Hippocampal formation (tissue), 2 donors: Measurements from ENCODE around the gene SPNS2.
A peak's percentile ranks its signal among the peaks of the same experiment; 100 is the strongest.

Source experiments
- DNase-seq, 2 donors: peaks; one replicate each; lab custom pipeline; 2025; lab: John Stamatoyannopoulos, UW

SPNS2 gene

DNA sequence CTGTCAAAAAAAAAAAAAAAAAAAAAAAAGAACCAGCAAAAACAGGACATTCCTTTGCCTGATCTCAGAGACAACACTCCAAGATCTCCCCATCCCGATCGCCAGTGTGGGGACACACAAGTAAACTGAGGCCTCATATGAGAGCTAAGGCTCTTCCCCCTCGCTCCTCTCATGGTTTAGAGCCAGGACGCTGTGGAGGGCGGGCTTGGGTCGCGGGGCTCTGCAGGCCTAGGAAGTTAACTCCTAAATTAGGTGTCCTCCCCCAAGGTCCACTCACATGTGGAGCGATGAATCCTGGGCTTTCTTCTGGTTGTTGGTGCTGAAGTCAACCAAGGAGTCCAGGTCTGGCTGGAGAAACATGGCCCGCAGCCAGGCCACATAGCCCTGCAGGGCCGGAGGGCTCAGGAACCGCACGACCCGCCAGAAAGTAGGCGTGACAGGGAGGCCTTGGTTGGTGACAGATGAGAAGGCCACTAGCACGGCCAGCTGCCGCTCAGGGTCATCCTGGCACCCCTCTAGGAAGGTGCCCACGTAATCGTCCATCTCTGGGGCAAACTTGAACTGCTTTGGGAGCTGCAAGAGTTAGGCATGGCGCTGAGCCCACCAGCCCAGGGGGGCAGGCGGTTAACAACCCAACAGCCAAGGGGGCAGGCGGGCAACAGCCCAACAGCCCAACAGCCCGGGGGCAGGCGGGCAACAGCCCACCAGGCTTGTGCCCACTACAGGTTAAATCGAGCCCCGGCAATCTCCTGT, 51.3 kb downstream of the SPNS2 start:
- no peak for DNase-seq

DNA sequence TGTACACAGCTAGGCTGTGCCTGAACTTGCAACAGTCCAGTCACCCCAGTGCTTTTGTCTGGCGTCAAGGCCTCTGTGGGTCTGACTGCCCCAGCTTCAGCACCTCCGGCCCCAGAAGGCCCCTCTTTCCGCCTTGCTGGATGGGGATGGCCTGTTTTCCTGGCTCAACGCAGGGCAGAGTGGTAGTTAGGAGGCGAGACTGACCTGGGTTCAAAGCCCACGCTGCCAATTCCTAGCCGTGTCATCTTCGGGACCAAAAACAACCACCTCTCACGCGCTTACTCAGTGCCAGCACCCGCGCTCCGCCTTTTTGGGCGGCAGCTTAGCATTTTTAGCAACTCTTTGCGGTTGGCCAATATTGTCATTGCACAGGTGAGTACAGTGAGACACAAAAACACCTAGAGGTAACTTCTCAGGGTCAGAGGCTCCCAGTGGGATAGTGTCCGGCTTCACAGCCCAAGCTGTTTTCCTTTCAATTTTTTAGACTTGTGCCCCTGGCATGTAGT, 51.9 kb downstream of the SPNS2 start:
- DNase-seq: no peak

DNA sequence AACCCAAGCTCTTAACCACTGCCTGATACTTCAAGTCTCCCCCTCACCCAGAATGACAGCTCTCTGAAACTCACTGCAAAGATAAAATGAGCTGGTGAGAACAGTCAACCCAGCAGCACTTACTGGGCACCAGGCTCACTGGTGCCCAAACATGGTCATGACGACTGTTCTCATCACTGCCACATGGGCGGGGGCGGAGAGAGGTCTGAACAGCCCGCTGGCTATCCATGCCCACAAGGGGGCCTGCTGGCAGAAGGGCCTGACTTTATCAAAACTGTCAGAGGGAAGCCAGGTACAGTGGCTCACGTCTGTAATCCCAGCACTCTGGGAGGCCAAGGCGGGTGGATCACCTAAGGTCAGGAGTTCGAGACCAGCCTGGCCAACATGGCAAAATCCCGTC, 52.5 kb downstream of the SPNS2 start:
- no peak for DNase-seq

DNA sequence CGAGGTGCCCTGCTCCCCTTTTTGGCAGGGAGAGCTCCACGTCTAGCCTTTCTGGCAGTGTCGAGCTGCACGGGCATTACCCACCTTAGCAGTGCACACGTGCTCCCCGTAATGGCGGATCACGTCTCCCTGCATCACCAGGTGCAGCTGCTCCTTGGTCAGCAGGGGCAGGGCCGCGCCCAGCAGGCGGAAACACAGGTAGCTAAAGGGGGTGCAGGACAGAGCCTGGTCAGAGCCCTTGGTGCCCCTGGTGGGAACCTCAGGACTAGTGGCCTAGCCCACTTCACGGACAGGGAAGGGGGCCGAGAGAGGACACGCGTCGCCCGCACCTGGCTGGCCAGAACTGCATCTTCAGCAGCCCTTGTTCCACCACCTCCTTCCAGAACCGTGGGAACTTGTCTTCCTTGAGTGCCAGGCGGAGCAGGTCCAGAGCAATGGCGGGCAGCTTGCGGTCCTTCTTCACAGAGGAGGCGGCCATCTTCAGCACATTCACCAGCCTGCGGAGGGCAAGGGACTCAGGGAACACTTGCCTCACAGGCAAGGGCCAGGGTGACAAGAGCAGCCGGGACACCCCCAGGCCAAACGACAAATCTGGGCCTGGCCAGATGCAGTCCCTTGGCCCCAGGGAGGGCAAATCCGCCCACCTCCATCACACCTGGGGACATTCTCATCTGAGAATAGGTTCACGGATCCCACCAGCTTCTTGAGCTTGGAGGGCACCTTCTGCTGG, 53.3 kb downstream of the SPNS2 start:
- no peak for DNase-seq

DNA sequence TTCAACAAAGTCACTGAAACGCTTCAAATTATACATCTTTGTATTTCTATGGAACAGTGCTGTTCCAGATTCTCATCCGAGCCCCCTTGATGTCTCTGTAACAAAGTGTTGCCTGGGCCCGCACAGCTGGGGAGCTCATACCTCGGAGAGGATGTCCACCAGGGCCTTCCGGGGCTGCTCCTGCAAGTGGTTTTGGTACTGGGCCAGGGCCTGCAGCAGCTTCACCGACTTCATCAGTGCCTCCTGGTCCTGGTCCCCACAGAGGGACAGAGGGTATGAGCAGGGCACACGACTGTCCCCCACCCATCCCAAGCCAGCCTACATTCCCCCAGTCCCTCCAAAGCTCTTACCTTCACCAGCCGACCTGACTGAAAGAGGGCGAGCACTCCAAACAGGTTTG, 55.0 kb downstream of the SPNS2 start:
- no peak for DNase-seq

DNA sequence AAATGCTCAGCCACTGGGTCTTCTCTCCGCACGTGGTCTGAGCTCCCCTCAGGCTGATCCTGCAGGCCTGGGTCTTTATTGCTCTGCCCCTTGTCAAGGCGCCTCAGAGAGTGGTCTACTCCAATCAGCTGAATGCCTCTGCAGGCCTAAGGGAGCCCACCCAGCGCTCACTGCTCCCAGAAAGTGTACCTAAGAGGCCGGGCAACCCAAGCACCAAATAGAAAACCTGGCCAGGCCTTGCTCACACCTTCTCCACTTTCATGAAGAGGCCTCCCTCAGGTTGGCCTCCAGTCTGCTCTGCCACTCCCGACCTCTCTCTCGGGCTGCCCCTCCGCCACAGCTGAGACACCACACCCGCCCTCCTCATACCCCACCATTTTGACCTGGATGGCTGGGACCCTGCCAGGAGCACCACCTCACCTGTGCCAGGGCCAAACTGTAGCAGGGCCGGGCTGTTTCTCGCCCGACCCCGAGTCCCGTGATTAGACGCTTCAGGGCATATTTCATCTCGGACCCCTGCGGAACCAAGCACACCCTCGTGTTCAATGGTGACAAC, 55.8 kb downstream of the SPNS2 start:
- DNase-seq: no peak

DNA sequence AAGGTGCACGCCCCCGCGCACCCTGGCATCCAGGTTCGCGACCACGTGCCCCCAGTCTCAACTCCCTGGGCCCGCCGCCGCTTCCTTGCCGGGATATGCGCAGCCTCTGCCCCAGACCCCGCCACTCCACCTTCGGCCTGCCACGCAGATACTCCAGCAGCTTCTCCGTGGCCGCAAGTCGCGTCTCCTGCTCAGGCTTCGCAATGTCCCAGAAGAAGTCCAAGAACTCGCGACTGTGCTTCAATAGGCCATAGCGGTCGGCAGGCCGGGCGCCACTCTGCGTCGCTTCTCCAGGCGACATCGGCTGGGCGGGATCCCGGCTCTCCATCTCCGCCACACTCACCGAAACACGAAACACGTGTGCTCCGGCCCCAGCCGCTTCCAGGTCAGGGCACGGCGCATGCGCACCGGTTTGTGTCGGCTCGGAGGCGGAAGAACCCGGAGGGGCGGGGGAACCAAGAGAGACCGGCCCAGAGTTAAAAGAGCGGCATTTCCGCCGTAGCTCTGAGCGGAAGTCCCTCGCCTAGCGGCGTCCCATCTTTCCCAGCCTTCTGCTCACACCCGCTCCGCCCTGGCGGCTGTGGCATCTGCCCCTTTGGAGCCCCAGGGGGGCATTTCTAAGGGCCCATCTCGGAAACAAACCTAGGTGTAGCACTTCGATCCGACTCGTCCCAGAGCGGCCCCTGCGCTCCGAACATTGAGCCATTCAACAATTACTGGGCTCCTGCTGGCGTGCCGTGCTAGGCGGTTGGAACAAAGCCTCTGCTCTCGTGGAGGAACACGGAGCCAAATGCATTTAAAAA, 56.5 kb downstream of the SPNS2 start, which contains the start of gene MYBBP1A:
Gene MYBBP1A, minus strand, starts transcription at position 388 of the 803 bp plus-strand sequence. Its CDS starts 60 bp downstream, at position 328.
- peak; percentile 91 to 94 for DNase-seq

DNA sequence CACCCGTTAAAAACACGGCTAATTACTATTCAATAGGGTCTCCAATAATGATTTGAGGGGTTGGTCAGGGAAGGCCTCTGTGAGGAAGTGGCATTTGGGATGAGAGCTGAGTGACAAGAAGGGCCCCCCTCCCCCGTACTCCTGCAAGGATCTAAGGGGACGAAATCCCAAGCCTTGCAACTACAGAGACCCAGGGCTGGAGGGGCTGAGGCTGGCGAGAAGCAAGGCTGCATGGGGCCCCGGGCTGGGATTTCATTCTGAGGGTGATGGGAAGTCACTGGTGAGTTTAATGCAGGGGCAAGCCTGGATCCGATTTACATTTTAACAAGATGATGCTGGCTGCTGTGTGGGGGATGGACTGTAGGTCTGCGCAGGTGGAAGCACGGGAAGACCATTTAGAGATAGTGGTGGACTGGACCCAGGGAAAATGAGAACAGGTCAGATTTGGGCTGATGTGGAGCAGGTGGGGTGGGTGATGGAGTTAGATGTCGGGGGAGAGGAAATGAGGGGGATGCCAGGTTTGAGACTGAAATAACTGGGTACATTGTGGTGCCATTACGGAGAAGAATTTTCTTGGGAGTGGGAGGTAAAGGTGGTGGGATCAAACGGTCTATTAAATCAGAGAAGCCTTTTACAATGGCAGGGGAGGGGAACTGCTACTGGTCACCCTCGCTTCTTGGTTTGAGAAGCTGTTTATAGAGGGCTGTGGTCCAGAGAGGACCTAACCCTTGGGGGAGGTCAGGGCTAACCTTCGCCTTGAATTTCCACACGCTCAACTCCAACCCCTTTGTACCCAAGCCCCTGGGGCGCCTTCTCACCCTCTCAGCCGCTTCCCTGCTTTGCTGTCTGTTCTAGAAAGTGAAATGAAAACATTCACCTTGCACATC, 57.4 kb downstream of the SPNS2 start:
- no peak for DNase-seq

DNA sequence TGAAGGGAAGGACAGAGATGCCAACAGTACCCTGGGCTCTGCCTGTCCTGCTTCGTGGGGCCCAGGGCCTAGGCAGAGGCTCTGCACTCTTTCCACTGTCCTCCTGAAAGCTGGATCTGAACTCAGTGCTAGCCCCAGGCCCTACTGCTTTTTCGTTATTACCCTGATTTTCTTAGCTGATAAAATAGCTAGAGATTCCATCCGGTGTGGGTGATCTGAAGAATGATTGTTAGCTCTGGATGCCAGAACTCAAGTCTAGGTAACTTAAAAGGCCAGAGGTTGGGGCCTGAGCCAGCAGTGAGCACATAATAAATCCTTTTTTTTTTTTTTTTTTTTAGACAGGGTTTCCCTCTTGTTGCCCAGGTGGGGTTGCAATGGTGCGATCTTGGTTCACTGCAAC, 58.3 kb downstream of the SPNS2 start:
- no peak for DNase-seq

DNA sequence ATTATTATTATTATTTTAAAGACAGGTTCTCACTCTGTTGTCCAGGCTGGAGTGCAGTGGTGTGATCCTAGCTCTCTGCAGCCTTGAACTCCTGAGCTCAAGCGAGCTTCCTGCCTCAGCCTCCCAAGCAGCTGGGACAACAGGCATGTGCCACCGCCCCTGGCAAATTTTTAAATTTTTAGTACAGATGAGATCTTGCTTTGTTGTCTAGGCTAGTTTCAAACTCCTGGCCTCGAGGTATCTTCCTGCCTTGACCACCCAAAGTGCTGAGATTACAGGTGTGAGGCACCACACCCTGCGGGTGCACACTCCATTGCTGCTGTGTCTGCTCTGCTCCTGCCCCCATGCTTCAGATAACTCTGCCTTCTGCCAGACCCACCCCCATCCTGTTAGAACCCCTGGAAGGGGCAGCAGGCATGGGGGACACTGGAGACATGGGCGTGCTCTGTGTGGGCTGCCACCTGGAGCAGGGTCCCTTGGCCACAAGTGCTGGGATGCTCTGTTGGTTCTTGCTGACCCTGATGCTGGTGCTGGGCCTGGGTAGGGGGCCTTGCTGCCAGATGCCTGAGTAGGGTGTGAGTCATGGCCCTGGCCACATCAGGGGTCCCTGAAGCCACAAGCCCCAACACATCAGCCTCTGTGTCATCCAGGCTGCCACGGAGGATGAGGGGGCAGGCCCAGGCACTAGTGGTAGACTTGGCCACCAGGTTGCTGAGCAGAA, 59.1 kb downstream of the SPNS2 start:
- no peak for DNase-seq

DNA sequence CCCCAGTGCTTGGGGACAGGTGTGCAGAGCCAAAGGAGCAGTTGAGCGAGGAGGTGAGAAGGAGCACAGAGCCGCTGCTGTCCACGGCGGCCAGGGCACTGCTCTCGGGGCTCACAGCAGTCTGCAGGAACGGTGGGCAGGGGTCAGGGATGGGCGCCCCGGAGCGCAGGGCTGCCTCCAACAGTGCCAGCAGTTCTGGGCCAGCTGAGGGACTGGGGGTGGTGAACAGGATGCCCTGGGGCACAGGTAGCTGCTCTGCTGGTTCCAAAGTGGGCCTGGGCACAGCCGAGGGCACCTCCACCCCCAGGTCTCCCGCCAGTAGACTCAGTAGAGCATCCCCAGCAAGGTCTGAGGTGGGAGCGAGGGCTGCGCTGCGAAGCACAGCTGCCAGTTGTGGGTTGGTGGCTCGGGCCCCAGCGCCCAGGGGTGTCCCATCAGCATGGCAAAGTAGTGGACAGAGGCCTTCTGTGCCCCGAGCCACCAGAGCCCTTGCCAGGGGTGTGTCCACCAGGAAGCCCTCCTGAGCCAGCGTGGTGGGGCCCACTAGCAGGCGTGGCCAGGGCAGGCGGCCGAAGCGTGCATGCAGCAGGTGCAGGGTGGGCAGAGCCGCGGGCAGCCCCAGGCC, 59.8 kb downstream of the SPNS2 start:
- no peak for DNase-seq

DNA sequence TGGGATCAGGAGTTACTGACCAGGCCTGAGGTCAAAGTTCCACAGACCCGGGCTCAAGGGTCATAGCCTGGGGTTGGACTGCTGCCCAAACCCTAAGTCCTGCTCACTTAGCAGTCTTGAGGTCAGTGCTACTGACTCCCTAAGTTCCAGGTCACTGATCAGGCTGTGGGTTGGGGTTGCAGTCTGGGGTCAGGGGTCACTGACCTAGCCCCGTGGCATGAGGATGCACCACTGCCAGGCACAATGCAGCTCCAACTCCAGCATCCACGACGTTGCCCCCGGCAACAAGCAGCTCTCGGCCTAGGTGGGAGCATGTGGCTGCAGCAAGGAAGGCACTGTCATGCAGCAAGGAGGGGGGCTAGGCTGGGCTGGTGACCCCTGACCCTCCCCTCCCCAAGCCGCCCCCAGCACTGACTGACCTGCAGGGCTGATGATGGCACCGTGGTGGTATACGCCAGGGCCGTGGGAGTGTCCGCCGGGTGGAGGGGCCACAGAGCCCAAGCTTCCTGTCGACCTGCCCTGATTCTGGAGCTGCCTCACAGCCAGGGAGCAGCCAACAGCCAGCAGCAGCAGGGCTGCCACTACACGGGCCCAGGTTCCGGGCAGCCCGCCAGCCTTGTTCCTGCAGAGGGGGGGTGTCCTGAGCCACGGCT, 60.6 kb downstream of the SPNS2 start:
- DNase-seq: no peak

DNA sequence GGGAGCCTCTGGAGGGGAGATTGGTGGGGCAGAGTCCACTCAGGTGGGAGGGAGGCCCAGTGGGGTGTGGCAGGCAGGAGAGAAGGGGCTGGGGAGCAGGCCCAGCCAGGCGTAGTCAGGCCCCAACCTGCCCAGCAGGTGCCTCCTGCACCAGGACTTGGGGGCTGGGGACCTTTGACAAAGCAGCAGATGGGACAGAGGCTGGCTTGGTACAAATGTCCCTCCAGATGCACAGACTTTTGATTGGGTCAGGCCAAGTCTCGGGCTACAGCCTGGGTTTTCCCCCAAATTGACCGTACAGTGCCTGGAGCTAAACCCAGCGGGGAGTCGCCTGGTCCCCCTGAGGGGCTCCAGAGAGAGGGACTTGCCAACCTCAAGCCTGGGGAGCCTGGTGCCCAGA, 61.3 kb downstream of the SPNS2 start:
- no peak for DNase-seq

DNA sequence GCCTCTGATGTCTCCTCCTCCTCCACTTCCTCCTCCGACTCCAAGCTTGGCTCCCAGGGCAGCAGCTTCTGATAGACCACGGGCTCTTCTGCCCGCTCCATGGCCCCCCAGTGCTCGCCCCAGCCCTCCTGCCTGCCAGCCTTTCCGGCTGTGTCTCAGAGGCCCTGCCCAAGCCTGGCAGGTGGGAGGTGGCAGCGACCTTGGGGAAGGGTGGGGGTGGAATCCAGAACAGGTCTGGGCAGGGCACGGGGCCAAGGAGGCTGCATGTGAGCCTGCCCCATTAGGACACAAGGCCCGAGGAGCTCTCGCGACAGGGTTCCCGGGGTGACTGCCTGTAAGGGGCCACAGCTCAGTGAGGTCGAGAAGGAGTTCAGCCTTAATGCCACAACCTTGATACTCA, 61.7 kb downstream of the SPNS2 start, which contains the start of gene GGT6:
Gene GGT6, minus strand, starts transcription at position 157 of the 400 bp plus-strand sequence. Its CDS starts 56 bp downstream, at position 101.
- no peak for DNase-seq

DNA sequence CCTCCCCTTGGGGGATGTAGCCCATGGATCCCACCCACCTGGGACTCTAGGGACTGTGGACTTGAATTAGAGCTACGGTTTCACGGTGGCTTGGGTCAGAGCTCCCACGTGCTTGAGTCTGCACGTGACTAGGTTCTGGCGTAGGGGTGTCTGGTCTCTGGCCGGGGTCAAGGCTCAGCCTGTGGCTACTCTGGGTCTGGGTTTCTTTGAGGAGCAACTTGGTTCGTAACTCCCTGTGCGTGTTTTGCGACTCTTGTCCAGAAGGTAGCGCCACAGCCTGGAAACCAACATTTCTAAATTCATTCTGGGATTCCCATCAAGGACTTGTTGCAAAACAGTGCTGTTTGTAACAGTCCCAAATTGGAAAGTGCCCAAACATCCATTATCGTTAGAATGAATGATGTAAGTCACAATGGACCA, 62.2 kb downstream of the SPNS2 start:
- DNase-seq: no peak

DNA sequence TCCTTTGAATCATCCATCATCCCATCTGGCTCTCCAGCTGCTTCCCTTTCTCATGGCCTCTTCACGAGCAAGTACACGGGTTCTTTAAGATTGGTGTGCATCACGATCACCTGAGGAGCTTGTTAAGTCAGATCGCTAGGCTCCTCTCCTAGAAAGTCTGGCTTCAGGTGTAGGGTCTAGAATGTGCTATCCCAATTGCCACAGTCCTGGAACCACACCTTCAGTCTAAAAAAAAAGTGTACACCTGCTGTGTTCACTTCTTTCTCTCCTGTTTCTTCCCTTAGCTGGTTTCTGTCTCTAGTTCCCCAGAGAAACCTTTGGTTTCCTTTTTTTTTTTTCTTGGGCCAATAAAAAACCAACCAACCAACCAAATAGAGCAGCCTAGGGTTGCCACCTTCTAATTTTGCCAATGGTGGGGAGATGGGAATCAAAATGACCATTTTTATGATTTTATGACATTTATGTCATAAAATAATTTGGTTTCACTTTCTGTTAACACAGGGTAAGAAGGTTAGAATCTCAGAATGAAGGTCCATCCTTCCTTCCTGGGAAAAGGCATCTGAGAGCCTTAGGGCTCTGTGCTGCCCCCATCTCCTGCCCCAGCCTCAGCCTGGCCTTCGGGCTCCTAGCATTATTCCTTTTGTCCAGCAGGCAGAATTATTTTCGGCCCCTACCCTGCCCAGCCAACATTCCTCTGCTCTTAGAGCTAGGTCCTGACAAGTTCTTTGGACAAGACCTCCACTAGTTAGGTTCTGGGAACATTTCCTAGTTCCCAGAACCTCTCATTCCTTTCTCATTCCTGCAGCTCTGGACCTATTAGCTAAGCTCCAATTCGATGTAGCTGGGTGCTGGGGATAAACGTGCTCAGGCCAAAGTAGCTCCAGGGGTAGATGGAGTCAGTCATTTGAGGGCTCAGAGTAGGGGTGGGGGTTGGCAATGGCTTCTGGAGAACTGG, 63.6 kb downstream of the SPNS2 start:
- DNase-seq: no peak

DNA sequence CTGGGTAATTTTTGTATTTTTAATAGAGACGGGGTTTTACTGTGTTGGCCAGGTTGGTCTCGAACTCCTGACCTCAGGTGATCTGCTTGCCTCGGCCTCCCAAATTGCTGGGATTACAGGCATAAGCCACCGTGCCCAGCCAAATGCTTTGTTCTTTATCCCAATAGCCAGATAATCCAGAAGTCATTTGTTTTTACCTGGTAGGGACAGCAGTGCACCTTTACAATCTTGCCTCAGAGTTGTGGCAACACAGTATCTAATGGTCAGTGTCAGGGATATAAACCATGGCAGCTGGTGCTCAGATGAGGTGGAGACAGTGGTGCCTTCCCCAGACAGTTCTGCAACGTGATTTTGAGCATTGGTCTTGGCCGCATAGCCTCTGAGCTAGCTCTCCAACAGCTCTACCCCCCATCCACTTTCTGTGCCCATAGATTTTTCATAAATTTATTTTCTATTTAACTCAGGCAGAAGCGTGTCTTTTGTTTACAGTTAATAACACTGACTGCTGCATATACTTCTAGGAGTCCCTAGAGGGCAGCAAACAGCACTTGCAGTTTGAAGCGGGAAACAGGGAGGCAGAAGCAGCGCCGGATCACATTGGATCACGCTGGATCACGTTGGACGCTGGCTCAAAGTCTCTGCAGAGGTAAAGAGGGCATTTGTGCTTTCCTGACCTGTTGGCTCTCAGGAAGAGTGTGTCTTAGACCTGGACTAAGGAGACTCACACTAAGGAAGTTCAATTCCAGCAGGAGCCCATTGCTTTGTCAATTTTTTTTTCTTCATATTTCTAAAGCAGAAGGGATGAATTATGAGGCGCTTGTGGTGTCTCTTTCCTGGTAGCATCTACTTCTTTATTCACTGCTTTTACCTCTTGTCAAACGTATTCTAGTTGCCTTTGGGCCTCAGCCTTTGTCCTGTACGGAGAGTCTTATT, 66.8 kb downstream of the SPNS2 start:
- DNase-seq: peak; percentile 25 to 80
